Peyer's patch (tissue), 4 donors: ENCODE results near the gene LRBA.

ENCODE experiments used
- CTCF ChIP-seq, 6 experiments: fragments of 450-650 bp in 4 of 6; fragments of 200-600 bp in 2 of 6; sonication (generic) in 1 of 6; IDR thresholded peaks; one replicate each; pipeline ENCODE4 v1.5.1; 2017 to 2019; ENCODE audit warnings: antibody characterized with exemption in 6 of 6, mild to moderate bottlenecking in 3 of 6, moderate library complexity in 1 of 6
- POLR2A ChIP-seq, 2 donors: fragments of 450-650 bp; IDR thresholded peaks; one replicate each; pipeline ENCODE4 v1.5.1; 2017; ENCODE audit warnings: antibody characterized with exemption in 2 of 2, mild to moderate bottlenecking in 2 of 2, moderate library complexity in 2 of 2

- TF ChIP-seq POLR2A (IDR thresholded peaks at IDR 0.05) = no peak
- TF ChIP-seq CTCF (IDR thresholded peaks at IDR 0.05) = no peak
These were observed 785.6 kb downstream of the LRBA start for GRCh38 chr4:150229520-150229919.
